ENCODE results near the gene ASB18. TPM values are rescaled to one million over a fixed set of nuclear protein-coding genes. Genes with fewer than 3 reads are reported as not detected.

The ASB18 gene
- total and polyA plus RNA-seq, 2 of the 4 experiments (the other 2 are of a cell fraction): not detected

GRCh38 chr2:236309669-236310029, 45.4 kb upstream of the ASB18 start:
- in situ Hi-C loops (cut with MboI; ENCODE audit: low sequenced_read_pairs) (loop anchor here (25.0 kb wide), 1 partner anchor 522 kb away; no protein-coding TSS in a partner anchor), intact Hi-C loops (cut with micrococcal nuclease) (no loop called here), dilution Hi-C loops (cut with HindIII; ENCODE audit: low sequenced_read_pairs, unreplicated experiment) (no loop called here)
- Histone ChIP-seq H2AK9ac (replicated peaks; ENCODE audit: low read depth, low read length, poor library complexity) (no peak overlapping the region), H3K14ac (replicated peaks; ENCODE audit: low read depth, low read length) (no peak overlapping the region), H4K8ac (ENCODE audit: low read depth in 2 of 2, low read length in 2 of 2) (no peak overlapping the region), H4K91ac (ENCODE audit: insufficient read depth, low read depth, low read length) (no peak overlapping the region), H3K36me3 (ENCODE audit: control insufficient read depth, insufficient read depth, low read length) (no peaks in the 10 kb centered on the region), H3K9me1 (ENCODE audit: insufficient read depth, low read length) (no peaks in the 10 kb centered on the region), H3K4me3 (ENCODE audit: insufficient read depth, low read depth, low read length) (no peak overlapping the region), H2BK15ac (ENCODE audit: low read depth, low read length) (no peak overlapping the region), H3K4ac (ENCODE audit: low read depth, low read length) (no peak overlapping the region), H2BK120ac (ENCODE audit: low read depth, low read length) (no peak overlapping the region), H3K18ac (ENCODE audit: low read depth, low read length) (no peak overlapping the region), H3K27me3 (ENCODE audit: control insufficient read depth, insufficient read depth, low read length) (no peaks in the 10 kb centered on the region; the same call in 1 of the 2 replicates), H3K27ac (ENCODE audit: insufficient read depth, low read length) (no peak overlapping the region), H3K9ac (ENCODE audit: low read depth, low read length) (no peak overlapping the region), H3K56ac (ENCODE audit: extremely low read depth, insufficient read depth, low read length) (no peak overlapping the region), H3K4me1 (ENCODE audit: control insufficient read depth, insufficient read depth, low read length) (no peaks in the 10 kb centered on the region), H2BK5ac (ENCODE audit: low read depth, low read length, poor library complexity, severe bottlenecking) (no peak overlapping the region), H3K4me2 (ENCODE audit: low read depth, low read length) (no peak overlapping the region), H2BK20ac (ENCODE audit: low read depth, low read length) (no peak overlapping the region), H3K79me1 (ENCODE audit: low read depth in 1 of 2, low read length in 2 of 2) (no peaks in the 10 kb centered on the region), H4K5ac (ENCODE audit: low read depth, low read length) (no peak overlapping the region), H3K23ac (ENCODE audit: low read depth, low read length) (no peak overlapping the region), H2AK5ac (ENCODE audit: low read depth, low read length) (no peak overlapping the region), H4K20me1 (ENCODE audit: insufficient read depth, low read length) (no peaks in the 10 kb centered on the region), H3K9me3 (ENCODE audit: control insufficient read depth, insufficient read depth, low read length) (no peaks in the 10 kb centered on the region), H2AFZ (replicated peaks; ENCODE audit: low read length, poor library complexity) (peak overlapping the region; percentile 1)
- no peak for ATAC-seq (ENCODE audit: low read depth)
- ChIA-PET POLR2A (ENCODE audit: unreplicated experiment) (no interaction called here), CTCF (interaction anchor here (0.7 kb wide), 1 partner anchor 1094 kb away, joined by 3 read pairs; no protein-coding TSS in a partner anchor)
- no CpG with 5 or more reads among the region's 9 CpGs for WGBS, 2 experiments (ENCODE audit: extremely low coverage in 2 of 2, insufficient read length in 1 of 2)
- DNase-seq: no peak
- TF ChIP-seq MAFK (IDR thresholded peaks at IDR 0.05; ENCODE audit: low read depth, low read length): no peak
- TF ChIP-seq RCOR1 (IDR thresholded peaks at IDR 0.05; ENCODE audit: insufficient replicate concordance, low read length): no peak
- TF ChIP-seq CTCF (conservative IDR thresholded peaks at IDR 0.05; ENCODE audit: low read depth, low read length): 0 out of 2 replicates have a peak, but pooled peaks have one; percentile 8
- TF ChIP-seq NFE2L2 (IDR thresholded peaks at IDR 0.05; ENCODE audit: low read depth, low read length): no peak
- no peak for TF ChIP-seq RAD21 (IDR thresholded peaks at IDR 0.05; ENCODE audit: low read length)
- BruUV-seq (replicated peaks): no TSS peak
